ENCODE measurements around the gene MRTFA. TPM values are rescaled to one million over a fixed set of nuclear protein-coding genes. Genes with fewer than 3 reads are reported as not detected.

MRTFA gene
- total RNA-seq, 4 donors from 2014 or later: 81.6 to 109 (median 94.5) TPM

- Histone ChIP-seq H3K4me3 (no peak overlapping the region), H3K27me3 (no peaks in the 10 kb centered on the region), H3K36me3 (peaks cover 67% of the 10 kb centered on the region), H3K4me1 (peaks cover 18% of the 10 kb centered on the region), H3K27ac (no peak overlapping the region), H3K9me3 (no peaks in the 10 kb centered on the region)
- 98% methylated on average over 11 of the region's 11 CpGs for WGBS
- TF ChIP-seq EP300 (IDR thresholded peaks at IDR 0.05) (no peak), POLR2AphosphoS5 (IDR thresholded peaks at IDR 0.05) (no peak), CTCF (IDR thresholded peaks at IDR 0.05) (no peak), POLR2A (IDR thresholded peaks at IDR 0.05) (no peak)
- DNase-seq (ENCODE audit: low spot score in 2 of 2): no peak
Measured at GRCh38 chr22:40416636-40417035, 219.9 kb downstream of the MRTFA start.

GRCh38 chr22:40416267-40416570 is 220.3 kb downstream of the MRTFA start:
- 97% methylated on average over 10 of the region's 10 CpGs for WGBS
- TF ChIP-seq POLR2AphosphoS5 (IDR thresholded peaks at IDR 0.05) (no peak), POLR2A (IDR thresholded peaks at IDR 0.05) (no peak), CTCF (IDR thresholded peaks at IDR 0.05) (no peak), EP300 (IDR thresholded peaks at IDR 0.05) (no peak)
- Histone ChIP-seq H3K9me3 (no peaks in the 10 kb centered on the region), H3K27ac (no peak overlapping the region), H3K36me3 (peaks cover 68% of the 10 kb centered on the region), H3K4me3 (no peak overlapping the region), H3K4me1 (peaks cover 18% of the 10 kb centered on the region), H3K27me3 (no peaks in the 10 kb centered on the region)
- DNase-seq (ENCODE audit: low spot score in 2 of 2): no peak

GRCh38 chr22:40415531-40416266 is 220.8 kb downstream of the MRTFA start:
- Histone ChIP-seq H3K27me3 (no peaks in the 10 kb centered on the region), H3K4me1 (peaks cover 18% of the 10 kb centered on the region), H3K4me3 (no peak overlapping the region), H3K9me3 (no peaks in the 10 kb centered on the region), H3K36me3 (peaks cover 68% of the 10 kb centered on the region), H3K27ac (no peak overlapping the region)
- no peak for TF ChIP-seq EP300 (IDR thresholded peaks at IDR 0.05)
- TF ChIP-seq CTCF (IDR thresholded peaks at IDR 0.05): no peak
- no peak for DNase-seq (ENCODE audit: low spot score in 2 of 2)
- 71% methylated on average over 19 of the region's 19 CpGs for WGBS

GRCh38 chr22:40414838-40415505 is 221.5 kb downstream of the MRTFA start:
- WGBS: 74% methylated on average over 10 of the region's 10 CpGs
- no peak for TF ChIP-seq POLR2AphosphoS5 (IDR thresholded peaks at IDR 0.05)
- no peak for TF ChIP-seq POLR2A (IDR thresholded peaks at IDR 0.05)
- TF ChIP-seq EP300 (IDR thresholded peaks at IDR 0.05): no peak
- TF ChIP-seq CTCF (IDR thresholded peaks at IDR 0.05): no peak
- Histone ChIP-seq H3K27me3 (no peaks in the 10 kb centered on the region), H3K36me3 (peaks cover 68% of the 10 kb centered on the region), H3K9me3 (no peaks in the 10 kb centered on the region), H3K27ac (no peak overlapping the region), H3K4me3 (no peak overlapping the region), H3K4me1 (peaks cover 25% of the 10 kb centered on the region)
- DNase-seq (ENCODE audit: low spot score in 2 of 2): no peak

- H3K4me3 ChIP-seq: no peak overlapping the region
- 44% methylated on average over 3 of the region's 3 CpGs for WGBS
- TF ChIP-seq CTCF (IDR thresholded peaks at IDR 0.05) (no peak), POLR2A (IDR thresholded peaks at IDR 0.05) (no peak), POLR2AphosphoS5 (IDR thresholded peaks at IDR 0.05) (no peak), EP300 (IDR thresholded peaks at IDR 0.05) (no peak)
- H3K9me3 ChIP-seq: no peaks in the 10 kb centered on the region
- H3K4me1 ChIP-seq: peaks cover 25% of the 10 kb centered on the region
- H3K27me3 ChIP-seq: no peaks in the 10 kb centered on the region
- DNase-seq (ENCODE audit: low spot score in 2 of 2): no peak
- no peak overlapping the region for H3K27ac ChIP-seq
- H3K36me3 ChIP-seq: peaks cover 68% of the 10 kb centered on the region
Measured at GRCh38 chr22:40414311-40414710, 222.2 kb downstream of the MRTFA start.
